ENCODE measurements around the gene PRICKLE2.

The PRICKLE2 gene

DNA sequence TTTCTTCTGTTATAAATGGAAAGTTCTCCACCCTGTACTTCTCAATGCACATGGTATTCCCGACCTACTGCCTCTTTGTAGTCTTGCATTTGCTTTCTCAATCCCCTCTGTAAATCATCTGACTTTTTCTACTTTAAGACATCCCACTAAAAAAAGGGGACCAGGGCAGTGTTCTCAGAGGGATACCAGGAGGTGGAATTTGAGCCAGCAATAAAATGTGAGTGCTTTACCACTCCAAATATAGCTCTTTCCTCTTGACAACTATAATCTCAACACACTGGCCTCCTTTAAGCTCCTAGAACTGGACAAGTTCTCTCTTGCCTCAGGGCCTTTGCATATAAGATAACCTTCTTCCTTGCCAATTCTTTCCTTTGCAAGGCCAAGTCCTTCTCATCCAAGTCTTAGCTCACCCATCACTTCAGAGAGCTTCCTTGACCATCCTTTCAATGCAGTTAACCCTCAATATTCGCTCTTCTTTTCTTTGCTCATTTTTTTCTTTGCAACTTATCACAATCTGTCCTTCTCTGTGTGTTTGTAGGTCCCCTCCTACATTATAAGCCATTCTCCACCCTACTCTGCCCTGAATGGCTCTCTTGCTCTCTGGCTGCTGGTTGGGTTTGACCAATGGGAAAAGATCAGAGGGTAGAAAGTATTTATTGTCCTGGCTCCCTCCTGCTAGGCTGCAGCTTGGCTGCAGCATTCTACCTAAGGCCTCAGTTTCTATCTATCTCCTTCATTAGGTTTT is 93.4 kb downstream of the PRICKLE2 start:
- DNase-seq (ENCODE audit: low spot score) = no peak

DNA sequence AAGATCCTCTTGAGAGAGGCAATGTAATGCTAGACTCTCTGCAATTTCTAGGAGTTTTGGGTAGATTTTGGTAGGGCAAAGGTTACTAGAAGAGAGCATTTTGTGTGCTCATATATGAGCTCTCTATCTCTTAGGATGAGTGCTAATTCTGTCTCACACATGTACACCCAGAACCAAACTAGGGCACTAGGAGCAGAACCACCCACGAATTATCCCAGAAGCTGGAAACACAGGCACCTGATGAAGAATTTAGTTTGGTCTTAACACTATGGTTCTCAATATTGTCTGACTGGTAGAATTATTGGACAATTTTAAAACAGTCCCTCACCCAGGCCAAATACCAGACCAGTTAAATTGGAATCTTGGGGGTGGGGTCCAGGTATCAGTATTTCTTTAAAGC is 94.8 kb downstream of the PRICKLE2 start:
- DNase-seq (ENCODE audit: low spot score) = no peak

- no peak for DNase-seq (ENCODE audit: low spot score)
Observed at GRCh38 chr3:64129581-64129980, 95.7 kb downstream of the PRICKLE2 start.

DNA sequence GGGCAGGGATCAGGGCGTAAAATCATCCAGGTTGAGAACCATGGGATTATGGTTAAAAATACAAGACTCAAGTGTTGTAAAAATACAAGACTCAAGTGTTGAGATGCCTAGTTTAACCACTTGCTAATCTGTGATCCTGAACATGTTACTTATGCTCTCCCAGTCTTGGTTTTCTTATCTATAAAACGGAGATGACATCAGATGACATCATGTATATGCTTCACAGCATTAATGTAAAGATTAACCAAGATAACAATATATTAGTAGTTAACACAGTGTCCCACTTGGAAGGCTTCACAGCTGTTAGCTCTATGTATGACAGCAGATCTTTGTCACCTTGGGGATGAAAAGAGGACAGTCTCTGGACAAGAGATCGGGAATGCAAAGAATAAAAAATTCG is 96.2 kb downstream of the PRICKLE2 start:
- no peak for DNase-seq (ENCODE audit: low spot score)

GRCh38 chr3:64125561-64125960 is 99.7 kb downstream of the PRICKLE2 start:
- no peak for DNase-seq (ENCODE audit: low spot score)

- no peak for DNase-seq (ENCODE audit: low spot score)
Observed at GRCh38 chr3:64123931-64124330, 101.3 kb downstream of the PRICKLE2 start.

- DNase-seq (ENCODE audit: low spot score) = no peak
Observed at GRCh38 chr3:64122476-64122875, 102.8 kb downstream of the PRICKLE2 start.

DNA sequence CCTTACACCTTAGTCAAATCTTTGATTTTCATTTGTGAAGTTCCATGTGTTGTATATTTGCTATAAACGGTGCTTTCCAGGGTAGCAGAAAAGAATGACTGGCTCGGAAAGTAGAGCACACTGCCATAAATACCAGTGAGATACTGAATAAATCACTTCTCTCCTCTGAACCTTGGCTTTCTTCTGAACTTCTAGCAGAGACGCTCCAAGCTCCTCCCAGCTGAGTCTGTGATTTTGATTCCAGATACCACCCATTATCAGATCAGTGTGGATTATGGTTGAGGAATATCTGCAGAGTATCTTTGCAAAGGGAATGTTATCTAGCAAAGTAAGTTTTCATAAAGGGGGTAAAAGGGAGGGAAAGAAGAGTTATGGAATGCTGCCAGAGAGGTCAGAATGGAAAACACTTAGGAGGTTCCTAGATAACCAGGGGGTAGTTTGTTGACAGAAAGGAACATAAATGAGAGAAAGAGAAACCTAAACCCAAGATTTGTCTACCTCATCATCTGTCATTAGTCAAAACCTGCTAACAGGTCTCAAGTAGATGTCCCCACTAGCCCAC is 103.4 kb downstream of the PRICKLE2 start:
- no peak for DNase-seq (ENCODE audit: low spot score)

- no peak for DNase-seq (ENCODE audit: low spot score)
Observed at GRCh38 chr3:64120876-64121275, 104.4 kb downstream of the PRICKLE2 start.

DNA sequence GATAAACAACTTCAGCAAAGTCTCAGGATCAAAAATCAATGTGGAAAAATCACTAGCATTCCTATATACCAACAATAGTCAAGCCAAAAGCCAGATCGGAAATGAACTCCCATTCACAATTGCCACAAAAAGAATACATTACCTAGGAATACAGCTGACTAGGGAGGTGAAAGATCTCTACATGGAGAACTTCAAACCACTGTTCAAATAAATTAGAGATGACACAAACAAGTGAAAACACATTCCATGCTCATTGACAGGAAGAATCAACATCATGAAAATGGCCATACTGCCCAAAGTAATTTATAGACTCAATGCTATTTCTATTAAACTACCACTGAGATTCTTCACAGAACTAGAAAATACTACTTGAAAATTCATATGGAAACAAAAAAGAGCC is 107.8 kb downstream of the PRICKLE2 start:
- no peak for DNase-seq (ENCODE audit: low spot score)

DNA sequence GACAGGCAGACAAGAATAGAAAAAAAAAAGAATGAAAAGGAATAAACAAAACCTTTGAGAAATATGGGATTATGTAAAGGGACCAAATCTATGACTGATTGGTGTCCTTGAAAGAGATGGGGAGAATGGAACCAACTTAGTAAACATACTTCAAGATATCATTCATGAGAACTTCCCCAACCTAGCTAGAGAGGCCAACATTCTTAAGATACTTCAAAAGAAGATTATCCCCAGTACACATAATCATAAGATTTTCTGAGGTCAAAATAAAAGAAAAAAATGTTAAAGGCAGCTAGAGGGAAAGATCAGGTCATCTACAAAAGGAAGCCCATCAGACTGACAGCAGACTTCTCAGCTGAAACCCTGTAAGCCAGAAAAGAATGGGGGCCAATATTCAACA is 110.6 kb downstream of the PRICKLE2 start:
- no peak for DNase-seq (ENCODE audit: low spot score)

GRCh38 chr3:64111872-64112271 is 113.4 kb downstream of the PRICKLE2 start:
- DNase-seq (ENCODE audit: low spot score) = no peak

- DNase-seq (ENCODE audit: low spot score) = no peak
Observed at GRCh38 chr3:64111083-64111482, 114.2 kb downstream of the PRICKLE2 start.

DNA sequence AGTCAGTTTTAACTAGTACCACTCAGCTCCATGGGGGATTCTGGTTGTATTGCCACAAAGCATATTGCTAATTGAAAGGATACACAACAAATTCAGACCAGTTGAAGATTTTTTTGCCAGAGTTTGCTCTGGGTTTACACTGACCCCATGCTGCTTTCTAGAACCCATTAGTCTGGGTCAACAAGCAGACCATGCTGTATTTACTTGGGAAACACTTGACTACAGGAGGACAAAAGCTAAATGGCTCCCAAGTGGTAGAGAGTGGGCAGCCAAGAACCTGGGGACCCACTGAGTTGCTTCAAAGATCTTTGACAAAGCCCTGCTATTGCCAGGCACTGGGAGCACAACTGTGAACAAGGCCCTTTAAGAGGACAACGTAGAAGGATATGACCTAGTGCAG is 115.2 kb downstream of the PRICKLE2 start:
- DNase-seq (ENCODE audit: low spot score) = no peak

- no peak for DNase-seq (ENCODE audit: low spot score)
Observed at GRCh38 chr3:64109438-64109837, 115.8 kb downstream of the PRICKLE2 start.

GRCh38 chr3:64108784-64109317 is 116.4 kb downstream of the PRICKLE2 start:
- no peak for DNase-seq (ENCODE audit: low spot score)

GRCh38 chr3:64108231-64108630 is 117.0 kb downstream of the PRICKLE2 start:
- no peak for DNase-seq (ENCODE audit: low spot score)

GRCh38 chr3:64107190-64107589 is 118.1 kb downstream of the PRICKLE2 start:
- DNase-seq (ENCODE audit: low spot score) = no peak

GRCh38 chr3:64105816-64106215 is 119.5 kb downstream of the PRICKLE2 start:
- DNase-seq (ENCODE audit: low spot score) = no peak

DNA sequence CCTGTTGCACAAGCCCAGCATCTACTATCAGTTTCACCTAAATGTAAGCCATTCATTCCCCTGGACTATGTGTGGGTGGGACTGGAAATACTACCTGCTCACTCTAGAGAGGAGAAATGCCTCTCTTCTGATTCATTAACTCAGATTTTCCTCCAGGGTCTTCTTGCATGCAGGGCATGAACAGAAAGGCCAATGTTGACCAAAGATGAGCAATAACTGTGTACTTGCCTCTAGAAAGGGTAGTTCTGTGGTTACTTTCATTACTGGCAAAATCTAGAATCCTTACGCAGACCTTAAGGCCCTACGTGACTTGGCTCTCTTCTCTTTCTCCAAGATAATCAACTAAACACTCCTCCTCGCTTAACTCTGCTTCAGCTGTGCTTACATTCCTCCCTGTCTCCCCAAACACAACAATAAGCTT is 120.6 kb downstream of the PRICKLE2 start:
- DNase-seq (ENCODE audit: low spot score) = no peak

GRCh38 chr3:64104006-64104405 is 121.3 kb downstream of the PRICKLE2 start:
- no peak for DNase-seq (ENCODE audit: low spot score)

GRCh38 chr3:64103131-64103530 is 122.1 kb downstream of the PRICKLE2 start:
- no peak for DNase-seq (ENCODE audit: low spot score)

DNA sequence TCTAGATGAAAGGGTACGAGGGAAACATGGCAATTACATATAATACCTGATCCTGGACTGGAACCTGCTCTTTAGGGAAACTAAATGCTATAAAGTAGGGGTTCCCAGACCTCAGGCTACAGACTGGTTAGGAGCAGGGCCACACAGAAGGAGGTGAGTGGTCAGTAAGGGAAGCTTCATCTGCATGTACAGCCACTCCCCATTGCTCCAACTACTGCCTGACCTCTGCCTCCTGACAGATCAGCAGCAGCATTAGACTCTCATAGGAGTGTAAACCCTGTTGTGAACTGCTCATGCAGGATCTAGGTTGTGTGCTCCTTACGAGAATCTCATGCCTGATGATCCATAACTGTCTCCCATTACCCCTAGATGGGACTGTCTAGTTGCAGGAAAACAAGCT is 123.1 kb downstream of the PRICKLE2 start:
- no peak for DNase-seq (ENCODE audit: low spot score)

GRCh38 chr3:64099316-64099715 is 126.0 kb downstream of the PRICKLE2 start:
- DNase-seq (ENCODE audit: low spot score) = no peak
